T-helper 9 cell (primary cell): ENCODE measurements around the gene POU4F1.

Source experiments
- DNase-seq: peaks from one replicate; pipeline ENCODE4 v3.0.0-alpha.2; 2020

The POU4F1 gene

GRCh38 chr13:78589206-78589605 lies 14.1 kb downstream of the POU4F1 start:
- no peak for DNase-seq

DNA sequence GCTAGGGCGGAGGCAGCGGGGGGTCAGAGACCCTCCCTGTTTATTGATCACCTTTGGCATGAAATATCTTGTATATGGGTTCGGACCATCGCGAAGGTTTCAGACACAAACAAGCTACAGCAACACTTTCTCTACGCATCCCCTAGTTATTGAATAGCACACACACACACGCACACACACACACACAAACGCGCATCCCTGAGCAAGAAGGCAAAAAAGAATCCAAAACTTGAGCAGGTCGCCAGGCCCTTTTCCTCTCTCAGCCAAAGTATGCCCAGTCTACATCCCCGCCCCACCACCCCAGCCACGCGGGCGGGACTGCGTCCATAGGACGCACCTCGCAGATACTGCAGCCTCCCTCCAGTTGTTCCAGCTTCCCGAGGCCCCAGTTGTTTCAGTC lies 16.0 kb downstream of the POU4F1 start:
- no peak for DNase-seq

DNA sequence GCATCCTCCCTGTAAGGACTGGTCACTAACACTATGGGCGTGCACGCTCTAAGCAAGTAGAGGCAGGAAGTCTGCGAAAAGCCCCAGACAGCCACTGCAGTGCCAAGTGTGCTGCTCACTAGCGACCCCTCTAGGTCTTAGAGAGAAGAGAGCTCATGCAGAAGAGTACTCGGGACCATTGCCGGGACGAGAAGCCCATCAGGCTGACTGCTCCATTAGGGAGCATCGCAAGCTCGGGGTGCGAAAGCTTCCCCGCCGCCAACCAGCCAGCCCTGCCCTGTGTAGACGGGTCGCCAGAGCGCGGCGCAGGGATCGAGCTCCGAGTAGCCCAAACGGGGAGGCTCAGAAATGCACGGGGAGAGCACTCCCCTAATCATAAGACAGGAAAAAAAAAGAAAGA lies 16.6 kb downstream of the POU4F1 start:
- no peak for DNase-seq

DNA sequence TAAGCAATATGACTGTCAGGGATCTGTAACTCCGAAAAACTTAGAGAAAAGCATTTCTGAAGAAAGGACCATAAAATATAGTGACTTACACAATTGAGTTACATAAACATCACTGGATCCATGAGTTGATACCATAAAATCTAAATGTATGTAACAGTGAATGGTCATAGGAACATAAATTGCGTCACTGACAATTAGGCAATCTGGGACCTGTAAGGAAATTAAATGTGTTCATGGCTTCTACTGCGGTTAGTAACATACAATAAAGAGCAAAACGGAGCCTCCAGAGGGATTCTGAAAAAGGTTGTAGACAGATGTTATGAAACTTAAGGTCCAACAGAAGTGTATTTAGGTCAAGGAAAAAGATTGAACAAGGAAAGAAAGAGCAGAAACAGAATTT lies 27.1 kb downstream of the POU4F1 start:
- DNase-seq: no peak

- DNase-seq: no peak
Observed at GRCh38 chr13:78572459-78572858, 30.9 kb downstream of the POU4F1 start.

DNA sequence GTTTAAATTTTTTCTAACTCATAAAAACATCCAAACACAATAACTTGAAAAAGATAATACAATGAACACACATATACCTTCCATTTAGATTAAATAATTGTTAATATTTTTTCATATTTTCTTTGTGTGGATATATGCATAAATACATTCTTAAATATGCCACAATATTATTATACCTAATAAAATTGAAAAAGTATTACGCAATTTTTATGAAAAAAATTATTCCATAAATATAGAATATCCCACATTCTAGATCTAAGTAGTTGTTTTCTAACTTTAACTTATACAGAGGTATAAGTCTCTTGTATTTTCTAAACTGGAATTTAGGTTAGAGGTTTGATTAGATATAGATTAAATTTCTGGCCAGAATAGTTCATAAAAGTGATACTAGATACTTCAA lies 34.3 kb downstream of the POU4F1 start:
- no peak for DNase-seq

DNA sequence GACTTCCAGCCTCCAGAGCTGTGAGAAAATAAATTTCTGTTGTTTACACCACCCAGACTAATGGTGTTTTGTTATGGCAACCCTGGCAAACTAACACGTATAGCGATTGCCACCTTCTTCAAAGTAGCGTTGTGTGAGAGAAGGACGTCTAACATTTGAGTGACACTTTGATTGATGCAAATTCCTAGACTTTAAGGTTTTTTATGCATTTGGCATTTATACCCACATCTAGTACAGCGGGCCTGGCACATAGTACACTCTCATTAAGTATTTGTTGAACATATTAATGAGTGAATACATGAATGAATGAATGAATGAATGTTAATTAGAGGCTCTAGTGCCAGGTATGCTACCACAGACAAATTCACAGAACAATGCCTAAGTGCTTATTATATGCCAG lies 36.7 kb downstream of the POU4F1 start:
- DNase-seq: no peak

GRCh38 chr13:78562237-78562889 lies 41.0 kb downstream of the POU4F1 start:
- no peak for DNase-seq
